ENCODE measurements around the gene NOM1.
"Not testable (repeated sequence)": the region's sequence is repeated elsewhere in the genome, so short reads cannot be mapped to it uniquely, and the experiment has no call there.

The NOM1 gene

GRCh38 chr7:156940421-156941122, 8.9 kb upstream of the NOM1 start:
- DNase-seq, result no peak

DNA sequence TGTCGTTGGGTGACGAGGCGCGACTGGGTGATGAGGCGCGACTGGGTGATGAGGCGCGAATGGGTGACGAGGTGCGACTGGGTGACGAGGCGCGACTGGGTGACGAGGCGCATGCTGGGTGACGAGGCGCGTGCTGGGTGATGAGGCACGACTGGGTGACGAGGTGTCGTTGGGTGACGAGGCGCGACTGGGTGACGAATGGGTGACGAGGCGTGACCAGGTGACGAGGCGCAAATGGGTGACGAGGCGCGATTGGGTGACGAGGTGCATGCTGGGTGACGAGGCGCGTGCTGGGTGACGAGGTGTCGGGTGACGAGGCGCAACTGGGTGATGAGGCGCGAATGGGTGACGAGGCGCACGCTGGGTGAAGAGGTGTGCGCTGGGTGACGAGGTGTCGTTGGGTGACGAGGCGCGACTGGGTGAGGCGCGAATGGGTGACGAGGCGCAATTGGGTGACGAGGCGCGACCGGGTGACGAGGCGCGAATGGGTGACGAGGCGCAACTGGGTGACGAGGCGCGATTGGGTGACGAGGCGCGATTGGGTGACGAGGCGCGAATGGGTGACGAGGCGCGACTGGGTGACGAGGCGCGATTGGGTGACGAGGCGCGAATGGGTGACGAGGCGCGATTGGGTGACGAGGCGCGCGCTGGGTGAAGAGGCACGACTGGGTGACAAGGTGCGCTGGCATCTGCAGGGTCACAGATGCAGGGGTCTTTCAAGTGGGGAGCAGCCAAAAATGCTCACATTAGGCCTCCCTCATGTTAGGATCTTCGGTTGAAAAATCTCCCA, 7.9 kb upstream of the NOM1 start:
- no peak for DNase-seq

DNA sequence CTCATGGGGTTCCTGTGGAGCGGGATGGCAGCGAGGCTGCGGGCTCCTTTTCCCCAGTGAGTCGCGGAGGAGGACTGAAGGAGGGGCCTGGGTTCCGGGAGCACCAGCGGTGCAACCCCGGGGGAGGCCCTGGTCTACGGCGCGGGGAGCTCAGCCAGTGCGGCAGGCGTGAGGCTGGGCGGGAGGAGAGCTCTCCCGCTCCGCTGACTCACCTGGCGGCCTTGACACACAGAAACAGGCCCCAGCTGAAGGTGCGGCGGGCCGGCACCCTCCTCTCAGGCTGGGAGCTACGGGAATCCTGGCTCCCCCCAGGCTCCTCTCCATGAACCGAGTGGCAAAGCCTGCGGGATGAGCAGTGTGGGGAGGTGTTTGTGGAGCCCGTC, 6.8 kb upstream of the NOM1 start:
- DNase-seq, result no peak

GRCh38 chr7:156943091-156944041, 6.1 kb upstream of the NOM1 start:
- DNase-seq, result no peak

DNA sequence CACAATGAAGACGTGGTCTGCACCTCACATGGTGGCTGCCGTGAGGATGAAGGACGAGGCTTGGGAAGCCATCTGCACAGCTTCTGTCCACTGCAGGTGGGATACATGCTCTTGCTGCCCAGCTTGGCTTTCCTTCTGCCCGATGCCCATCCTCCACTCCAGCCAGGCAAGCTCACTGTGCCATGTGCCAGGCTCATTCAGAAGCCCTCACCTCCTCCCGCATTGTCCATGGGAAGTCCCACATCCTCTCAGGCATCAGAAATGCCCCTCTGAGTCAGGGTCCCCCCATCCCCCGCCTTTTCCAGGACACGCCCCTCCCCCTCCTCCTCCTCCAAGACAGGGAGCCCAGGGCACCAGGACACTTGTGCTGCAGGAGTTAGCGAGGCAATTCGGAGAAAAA, 4.6 kb upstream of the NOM1 start:
- DNase-seq, result no peak

GRCh38 chr7:156947120-156947843, 2.2 kb upstream of the NOM1 start:
- no peak for DNase-seq

- DNase-seq, result no peak
Observed at GRCh38 chr7:156948361-156948760, 1.2 kb upstream of the NOM1 start.

DNA sequence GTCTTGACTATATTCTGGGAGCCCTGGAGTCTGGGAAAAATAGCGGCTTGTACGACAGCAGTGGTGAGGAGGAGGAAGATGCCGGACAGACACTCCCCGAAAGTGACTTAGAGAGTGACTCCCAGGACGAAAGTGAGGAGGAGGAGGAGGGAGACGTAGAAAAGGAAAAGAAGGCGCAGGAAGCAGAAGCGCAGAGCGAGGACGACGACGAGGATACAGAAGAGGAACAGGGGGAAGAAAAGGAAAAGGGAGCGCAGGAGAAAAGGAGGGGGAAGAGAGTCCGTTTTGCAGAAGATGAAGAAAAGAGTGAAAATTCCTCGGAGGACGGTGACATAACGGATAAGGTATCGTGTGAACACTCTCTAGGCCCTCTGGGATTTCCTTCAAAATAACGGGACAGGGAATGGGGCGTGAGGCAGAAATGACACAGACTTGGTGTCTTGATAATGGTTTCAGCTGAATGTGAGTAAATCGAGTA, 908 bp downstream of the NOM1 start:
- no peak for DNase-seq

DNA sequence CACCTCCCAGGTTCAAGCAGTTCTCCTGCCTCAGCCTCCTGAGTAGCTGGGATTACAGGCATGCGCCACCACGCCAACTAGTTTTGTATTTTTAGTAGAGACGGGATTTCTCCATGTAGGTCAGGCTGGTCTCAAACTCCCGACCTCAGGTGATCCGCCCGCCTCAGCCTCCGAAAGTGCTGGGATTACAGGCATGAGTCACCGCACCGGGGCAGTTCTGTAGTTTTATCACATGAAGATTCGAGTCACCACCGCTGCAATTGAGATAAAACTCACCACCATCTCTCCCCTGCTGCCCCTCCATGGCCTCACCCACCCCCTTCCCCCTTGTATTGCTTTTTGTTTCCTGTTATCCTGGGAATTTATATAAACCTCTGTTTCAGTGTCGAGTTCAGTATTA, 3.7 kb downstream of the NOM1 start:
- DNase-seq, result not testable (repeated sequence)

DNA sequence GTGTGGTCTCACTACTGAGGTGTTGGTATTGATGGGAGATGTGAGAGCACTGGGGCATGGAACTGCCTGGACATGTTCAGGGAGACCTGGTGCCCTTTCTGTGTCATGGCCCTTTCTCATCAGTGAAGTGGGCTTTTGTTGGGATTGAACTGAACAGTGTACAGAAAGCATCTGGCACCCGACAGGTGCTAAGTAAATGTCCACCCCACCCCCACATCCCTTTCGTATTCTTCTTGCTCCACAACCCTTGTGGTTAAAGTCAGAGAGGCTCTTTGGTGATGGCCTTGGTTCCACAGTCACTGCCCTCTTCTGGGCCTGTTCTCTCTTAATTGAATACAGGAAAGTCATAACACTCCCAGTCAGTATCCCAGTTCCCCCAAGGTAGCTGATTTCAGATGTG, 5.4 kb downstream of the NOM1 start:
- DNase-seq, result no peak

DNA sequence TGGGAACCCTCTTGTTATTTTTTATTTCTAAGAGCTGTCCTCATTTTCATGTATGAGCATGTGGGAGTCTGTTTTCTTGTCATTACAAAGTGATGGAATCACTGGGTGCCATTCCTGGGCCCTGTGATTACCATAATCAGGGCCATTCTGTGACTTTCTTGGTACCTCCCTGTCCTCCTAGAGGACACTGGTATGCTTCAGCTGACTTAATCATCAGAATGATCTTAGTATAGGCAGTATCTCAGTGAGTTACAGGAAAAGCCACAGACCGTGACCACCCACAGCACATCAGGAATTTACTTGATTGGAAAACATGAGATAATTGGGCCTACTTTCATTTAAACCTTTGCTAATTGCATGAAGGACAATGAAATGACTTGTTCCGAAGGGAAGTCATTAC, 7.2 kb downstream of the NOM1 start:
- no peak for DNase-seq

GRCh38 chr7:156962145-156962544, 12.6 kb downstream of the NOM1 start:
- DNase-seq, result no peak

DNA sequence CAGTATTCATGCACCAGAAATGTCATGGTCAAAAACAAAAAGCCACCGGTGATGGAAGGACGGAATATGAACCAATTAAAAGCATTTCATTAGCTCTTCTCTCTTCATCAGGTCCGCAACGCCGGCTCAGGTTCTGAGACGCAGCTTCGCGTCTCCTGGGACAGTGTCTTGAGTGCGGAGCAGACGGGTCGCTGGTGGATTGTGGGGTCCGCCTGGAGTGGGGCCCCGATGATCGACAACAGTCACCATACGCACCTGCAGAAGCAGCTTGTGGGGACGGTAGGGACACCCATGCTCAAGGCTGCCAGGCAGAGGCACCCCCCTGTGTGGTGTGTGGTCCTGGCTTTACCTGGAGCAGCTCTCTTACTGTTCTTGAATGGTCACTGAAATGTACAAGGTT, 13.4 kb downstream of the NOM1 start:
- DNase-seq, result no peak

DNA sequence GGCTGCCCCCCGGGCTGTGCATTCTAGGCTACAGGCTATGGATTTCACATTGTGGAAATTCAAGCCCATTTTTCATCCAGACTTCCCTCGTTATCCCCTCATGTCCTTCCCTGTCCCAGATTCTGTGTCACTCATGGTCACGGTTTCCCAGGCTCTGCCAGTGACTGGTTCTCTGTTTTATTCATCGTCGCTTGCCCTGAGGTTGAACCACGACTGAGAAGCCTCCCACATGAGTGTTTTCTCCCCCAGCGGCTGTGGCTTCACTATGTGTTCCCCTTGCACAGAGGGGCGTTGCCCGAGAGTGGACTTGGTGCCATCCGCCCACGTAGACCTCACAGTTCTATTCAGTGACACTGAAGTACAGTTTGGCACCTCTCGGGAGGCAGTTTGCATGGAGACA, 14.0 kb downstream of the NOM1 start:
- no peak for DNase-seq

GRCh38 chr7:156964971-156965370, 15.5 kb downstream of the NOM1 start:
- no peak for DNase-seq

- DNase-seq, result no peak
Observed at GRCh38 chr7:156966387-156966786, 16.9 kb downstream of the NOM1 start.

- DNase-seq, result no peak
Observed at GRCh38 chr7:156968183-156968582, 18.7 kb downstream of the NOM1 start.

DNA sequence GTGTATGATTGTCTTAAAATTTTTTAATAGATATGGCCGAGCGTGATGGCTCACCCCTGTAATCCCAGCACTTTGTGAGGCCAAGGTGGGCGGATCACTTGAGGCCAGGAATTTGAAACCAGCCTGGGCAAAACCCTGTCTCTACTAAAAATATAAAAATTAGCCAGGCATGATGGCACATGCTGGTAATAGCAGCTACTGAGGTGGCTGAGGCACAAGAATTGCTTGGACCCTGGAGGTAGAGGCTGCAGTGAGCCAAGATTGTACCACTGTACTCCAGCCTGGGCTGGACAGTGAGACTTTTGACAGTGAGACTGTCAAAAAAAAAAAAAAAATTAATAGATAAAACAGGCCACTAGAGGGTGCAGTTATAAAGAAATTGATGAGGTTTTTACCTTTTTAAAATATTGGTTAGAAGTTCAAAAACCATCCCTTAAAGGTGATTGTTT, 20.5 kb downstream of the NOM1 start:
- no peak for DNase-seq

DNA sequence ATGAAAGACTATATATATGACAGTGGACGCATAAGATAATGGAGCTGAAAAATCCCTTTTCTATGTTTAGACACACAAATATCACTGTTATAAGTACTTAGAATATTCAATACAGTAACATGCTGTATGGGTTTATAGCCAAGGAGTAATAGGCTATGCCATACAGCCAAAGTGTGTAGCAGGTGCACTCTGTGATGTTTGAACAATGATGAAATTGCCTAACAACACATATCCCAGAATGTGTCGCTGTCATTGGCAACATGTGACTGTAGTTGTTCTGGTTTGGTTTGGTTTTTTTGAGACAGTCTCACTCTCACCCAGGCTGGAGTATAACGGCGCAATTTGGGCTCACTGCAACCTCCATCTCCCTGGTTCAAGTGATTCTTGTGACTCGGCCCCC, 26.1 kb downstream of the NOM1 start:
- no peak for DNase-seq

DNA sequence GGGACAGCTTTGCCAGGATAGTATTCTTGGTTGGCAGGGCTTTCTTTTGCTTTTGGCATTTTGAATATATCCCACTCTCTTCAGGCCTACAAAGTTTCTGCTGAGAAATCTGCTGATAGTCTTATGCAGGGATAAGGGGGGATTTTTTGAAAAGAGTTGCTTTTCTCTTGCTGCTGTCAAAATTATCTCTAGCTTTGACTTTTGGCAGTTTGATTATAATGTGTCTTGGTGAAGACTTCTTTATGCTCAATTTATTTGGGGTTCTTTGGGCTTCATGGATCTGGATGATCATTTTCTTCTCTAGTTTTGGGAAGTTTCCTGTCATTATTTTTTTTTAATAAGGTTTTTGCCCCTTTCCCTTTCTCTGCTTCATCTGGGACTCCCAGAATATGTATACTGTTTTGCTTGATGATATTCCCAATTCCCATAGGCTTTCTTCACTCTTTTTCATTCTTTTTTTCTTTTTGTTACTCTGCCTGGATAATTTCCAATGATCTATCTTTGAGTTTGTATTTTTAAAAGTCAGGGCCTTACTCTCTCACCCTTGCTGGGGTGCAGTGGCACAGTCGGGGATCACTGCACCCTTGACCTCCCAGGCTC, 29.6 kb downstream of the NOM1 start:
- no peak for DNase-seq

- no peak for DNase-seq
Observed at GRCh38 chr7:156979711-156980110, 30.2 kb downstream of the NOM1 start.

All from activated T-cell treated with anti-CD3 and anti-CD28 coated beads for 4 hours (primary cell).